WTC11 (cell line): ENCODE measurements around the gene LYST. TPM values are rescaled to one million over a fixed set of nuclear protein-coding genes. Genes with fewer than 3 reads are reported as not detected.

Experiments used
- ATAC-seq: fragments of 200-7000 bp; cut with Tn5 transposase; 2 replicates; pipeline ENCODE4 v1.10.0; 2021; ENCODE audit warnings: mild to moderate bottlenecking, moderate library complexity
- CTCF ChIA-PET: fragments of 300-600 bp; sonication (Branson Sonifier 250); formaldehyde crosslinking; loops from one replicate; lab custom pipeline; 2021; ENCODE audit warnings: antibody characterized with exemption; lab: Charles Lee
- POLR2A ChIA-PET: fragments of 350-600 bp; sonication (Branson Sonifier 250); formaldehyde crosslinking; loops from one replicate; lab custom pipeline; 2021; ENCODE audit warnings: antibody characterized with exemption; lab: Charles Lee
- DNase-seq: peaks from one replicate; pipeline ENCODE4 v3.0.0; 2021; ENCODE audit warnings: low spot score
- H3K27ac Mint-ChIP-seq: 2 replicates; pipeline ENCODE4 v1.8.0; 2021; ENCODE audit warnings: mixed read lengths
- H3K27me3 Mint-ChIP-seq: 2 replicates; pipeline ENCODE4 v1.8.0; 2021; ENCODE audit warnings: low read depth, mild to moderate bottlenecking, moderate library complexity, mixed read lengths
- H3K36me3 Mint-ChIP-seq: 2 replicates; pipeline ENCODE4 v1.8.0; 2021; ENCODE audit warnings: mixed read lengths
- H3K4me1 Mint-ChIP-seq: 2 replicates; pipeline ENCODE4 v1.8.0; 2022; ENCODE audit warnings: mixed read lengths
- H3K4me3 Mint-ChIP-seq: 2 replicates; pipeline ENCODE4 v1.8.0; 2021; ENCODE audit warnings: mild to moderate bottlenecking, moderate library complexity, mixed read lengths
- H3K9me3 Mint-ChIP-seq: 2 replicates; pipeline ENCODE4 v1.8.0; 2021; ENCODE audit warnings: mixed read lengths
- EMX1 ChIP-seq: fragments of 250-450 bp; sonication (Bioruptor Pico); IDR thresholded peaks from 2 replicates; pipeline ENCODE4 v1.8.0; 2021; ENCODE audit warnings: mild to moderate bottlenecking
- ESRRA ChIP-seq: sonication (generic); formaldehyde crosslinking; IDR thresholded peaks from 2 replicates; pipeline ENCODE4 v1.8.1; 2022; ENCODE audit warnings: mild to moderate bottlenecking, missing genetic modification reagents, borderline replicate concordance
- FOXK1 ChIP-seq: sonication (generic); formaldehyde crosslinking; IDR thresholded peaks from 2 replicates; pipeline ENCODE4 v1.8.0; 2022; ENCODE audit warnings: mild to moderate bottlenecking, moderate library complexity, missing genetic modification reagents
- GABPB1 ChIP-seq: sonication (generic); formaldehyde crosslinking; IDR thresholded peaks from 2 replicates; pipeline ENCODE4 v1.8.1; 2023; ENCODE audit warnings: mild to moderate bottlenecking, missing genetic modification reagents
- IRF2 ChIP-seq: sonication (generic); formaldehyde crosslinking; IDR thresholded peaks from 2 replicates; pipeline ENCODE4 v1.8.0; 2022; ENCODE audit warnings: low read depth, missing genetic modification reagents, borderline replicate concordance
- NFE2L1 ChIP-seq: sonication (generic); formaldehyde crosslinking; IDR thresholded peaks from 2 replicates; pipeline ENCODE4 v1.8.1; 2023; ENCODE audit warnings: missing genetic modification reagents
- NR1H2 ChIP-seq: sonication (generic); formaldehyde crosslinking; IDR thresholded peaks from 2 replicates; pipeline ENCODE4 v1.9.0; 2021; ENCODE audit warnings: mild to moderate bottlenecking, moderate library complexity, missing genetic modification reagents
- NR2C2 ChIP-seq: sonication (generic); formaldehyde crosslinking; IDR thresholded peaks from 2 replicates; pipeline ENCODE4 v1.8.0; 2022; ENCODE audit warnings: mild to moderate bottlenecking, missing genetic modification reagents
- NR3C1 ChIP-seq: sonication (generic); formaldehyde crosslinking; conservative IDR thresholded peaks from 2 replicates; pipeline ENCODE4 v1.8.1; 2023; ENCODE audit warnings: low read depth, mild to moderate bottlenecking, missing genetic modification reagents
- OVOL2 ChIP-seq: fragments of 250-450 bp; sonication (Bioruptor Pico); IDR thresholded peaks from 2 replicates; pipeline ENCODE4 v1.9.0; 2021; ENCODE audit warnings: mild to moderate bottlenecking, borderline replicate concordance
- RORB ChIP-seq: fragments of 250-450 bp; sonication (Bioruptor Pico); IDR thresholded peaks from 2 replicates; pipeline ENCODE4 v1.9.0; 2021; ENCODE audit warnings: mild to moderate bottlenecking
- SMAD3 ChIP-seq: sonication (generic); formaldehyde crosslinking; IDR thresholded peaks from 2 replicates; pipeline ENCODE4 v1.8.0; 2022; ENCODE audit warnings: missing genetic modification reagents, mild to moderate bottlenecking, borderline replicate concordance
- ZNF232 ChIP-seq: sonication (generic); formaldehyde crosslinking; IDR thresholded peaks from 2 replicates; pipeline ENCODE4 v1.8.0; 2022; ENCODE audit warnings: mild to moderate bottlenecking, missing genetic modification reagents
- ZNF263 ChIP-seq: sonication (generic); formaldehyde crosslinking; IDR thresholded peaks from 2 replicates; pipeline ENCODE4 v1.8.1; 2022; ENCODE audit warnings: low read depth, mild to moderate bottlenecking, moderate library complexity, missing genetic modification reagents
- ZNF317 ChIP-seq: sonication (generic); formaldehyde crosslinking; IDR thresholded peaks from 2 replicates; pipeline ENCODE4 v1.8.1; 2023; ENCODE audit warnings: low read depth, mild to moderate bottlenecking, moderate library complexity, missing genetic modification reagents, borderline replicate concordance
- ZNF396 ChIP-seq: fragments of 250-450 bp; sonication (Bioruptor Pico); IDR thresholded peaks from 2 replicates; pipeline ENCODE4 v1.8.0; 2021; ENCODE audit warnings: mild to moderate bottlenecking, moderate library complexity, borderline replicate concordance
- ZNF416 ChIP-seq: fragments of 250-450 bp; sonication (Bioruptor Pico); IDR thresholded peaks from 2 replicates; pipeline ENCODE4 v1.9.0; 2021; ENCODE audit warnings: mild to moderate bottlenecking, inconsistent platforms
- ZNF423 ChIP-seq: fragments of 250-450 bp; sonication (Bioruptor Pico); IDR thresholded peaks from 2 replicates; pipeline ENCODE4 v2.1.2; 2022; ENCODE audit warnings: mild to moderate bottlenecking, moderate library complexity
- total RNA-seq: library from RNA; stranded (reverse); gene quantifications from 3 replicates; pipeline ENCODE4 v1.2.3, GENCODE V29; 2021
- TF ChIP-seq, protein P1 (sequence below): sonication (generic); formaldehyde crosslinking; IDR thresholded peaks from 2 replicates; pipeline ENCODE4 v1.8.0; 2022; ENCODE audit warnings: mild to moderate bottlenecking, missing genetic modification reagents
- TF ChIP-seq, protein P2 (sequence below): sonication (generic); formaldehyde crosslinking; IDR thresholded peaks from 2 replicates; pipeline ENCODE4 v1.8.0; 2022; ENCODE audit warnings: mild to moderate bottlenecking, missing genetic modification reagents
- TF ChIP-seq, protein P3 (sequence below): fragments of 250-450 bp; sonication (Bioruptor Pico); IDR thresholded peaks from 2 replicates; pipeline ENCODE4 v1.9.0; 2021; ENCODE audit warnings: mild to moderate bottlenecking
- TF ChIP-seq, protein P4 (sequence below): sonication (generic); formaldehyde crosslinking; IDR thresholded peaks from 2 replicates; pipeline ENCODE4 v1.8.0; 2022; ENCODE audit warnings: mild to moderate bottlenecking, missing genetic modification reagents
- TF ChIP-seq, protein P5 (sequence below): sonication (generic); formaldehyde crosslinking; IDR thresholded peaks from 2 replicates; pipeline ENCODE4 v1.8.1; 2022; ENCODE audit warnings: missing genetic modification reagents, borderline replicate concordance

The LYST gene
- total RNA-seq, 1 experiment from 2014 or later: 0.59 TPM

DNA sequence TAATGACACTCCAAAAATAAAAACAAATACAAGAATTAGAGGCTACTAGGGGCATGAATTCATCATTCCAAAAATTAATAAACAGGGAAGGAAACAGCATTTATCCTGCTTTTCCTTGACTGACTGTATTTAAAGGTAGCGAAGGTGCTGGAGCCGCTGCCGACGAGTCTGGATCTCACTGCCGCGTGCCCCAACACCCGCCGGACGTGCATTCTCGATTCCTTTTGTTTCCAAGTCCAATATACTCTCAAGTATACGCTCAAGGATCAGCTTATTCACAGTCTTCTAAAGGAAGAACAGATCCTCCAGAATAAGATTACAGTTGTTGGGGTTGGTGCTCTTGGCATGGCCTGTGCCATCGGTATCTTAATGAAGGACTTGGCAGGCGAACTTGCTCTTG, 129.0 kb downstream of the LYST start:
- TF ChIP-seq ZNF396 (no peak), FOXK1 (CRISPR knock-in tag) (no peak), ESRRA (CRISPR knock-in tag) (no peak), ZNF416 (CRISPR knock-in tag) (no peak), ZNF317 (CRISPR knock-in tag) (no peak), NR1H2 (CRISPR knock-in tag) (no peak), OVOL2 (CRISPR knock-in tag) (no peak), RORB (CRISPR knock-in tag) (no peak)
- TF ChIP-seq, protein P1, sequence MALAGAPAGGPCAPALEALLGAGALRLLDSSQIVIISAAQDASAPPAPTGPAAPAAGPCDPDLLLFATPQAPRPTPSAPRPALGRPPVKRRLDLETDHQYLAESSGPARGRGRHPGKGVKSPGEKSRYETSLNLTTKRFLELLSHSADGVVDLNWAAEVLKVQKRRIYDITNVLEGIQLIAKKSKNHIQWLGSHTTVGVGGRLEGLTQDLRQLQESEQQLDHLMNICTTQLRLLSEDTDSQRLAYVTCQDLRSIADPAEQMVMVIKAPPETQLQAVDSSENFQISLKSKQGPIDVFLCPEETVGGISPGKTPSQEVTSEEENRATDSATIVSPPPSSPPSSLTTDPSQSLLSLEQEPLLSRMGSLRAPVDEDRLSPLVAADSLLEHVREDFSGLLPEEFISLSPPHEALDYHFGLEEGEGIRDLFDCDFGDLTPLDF: no peak
- TF ChIP-seq, protein P2, sequence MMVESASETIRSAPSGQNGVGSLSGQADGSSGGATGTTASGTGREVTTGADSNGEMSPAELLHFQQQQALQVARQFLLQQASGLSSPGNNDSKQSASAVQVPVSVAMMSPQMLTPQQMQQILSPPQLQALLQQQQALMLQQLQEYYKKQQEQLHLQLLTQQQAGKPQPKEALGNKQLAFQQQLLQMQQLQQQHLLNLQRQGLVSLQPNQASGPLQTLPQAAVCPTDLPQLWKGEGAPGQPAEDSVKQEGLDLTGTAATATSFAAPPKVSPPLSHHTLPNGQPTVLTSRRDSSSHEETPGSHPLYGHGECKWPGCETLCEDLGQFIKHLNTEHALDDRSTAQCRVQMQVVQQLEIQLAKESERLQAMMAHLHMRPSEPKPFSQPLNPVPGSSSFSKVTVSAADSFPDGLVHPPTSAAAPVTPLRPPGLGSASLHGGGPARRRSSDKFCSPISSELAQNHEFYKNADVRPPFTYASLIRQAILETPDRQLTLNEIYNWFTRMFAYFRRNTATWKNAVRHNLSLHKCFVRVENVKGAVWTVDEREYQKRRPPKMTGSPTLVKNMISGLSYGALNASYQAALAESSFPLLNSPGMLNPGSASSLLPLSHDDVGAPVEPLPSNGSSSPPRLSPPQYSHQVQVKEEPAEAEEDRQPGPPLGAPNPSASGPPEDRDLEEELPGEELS (CRISPR knock-in tag): no peak
- TF ChIP-seq, protein P3, sequence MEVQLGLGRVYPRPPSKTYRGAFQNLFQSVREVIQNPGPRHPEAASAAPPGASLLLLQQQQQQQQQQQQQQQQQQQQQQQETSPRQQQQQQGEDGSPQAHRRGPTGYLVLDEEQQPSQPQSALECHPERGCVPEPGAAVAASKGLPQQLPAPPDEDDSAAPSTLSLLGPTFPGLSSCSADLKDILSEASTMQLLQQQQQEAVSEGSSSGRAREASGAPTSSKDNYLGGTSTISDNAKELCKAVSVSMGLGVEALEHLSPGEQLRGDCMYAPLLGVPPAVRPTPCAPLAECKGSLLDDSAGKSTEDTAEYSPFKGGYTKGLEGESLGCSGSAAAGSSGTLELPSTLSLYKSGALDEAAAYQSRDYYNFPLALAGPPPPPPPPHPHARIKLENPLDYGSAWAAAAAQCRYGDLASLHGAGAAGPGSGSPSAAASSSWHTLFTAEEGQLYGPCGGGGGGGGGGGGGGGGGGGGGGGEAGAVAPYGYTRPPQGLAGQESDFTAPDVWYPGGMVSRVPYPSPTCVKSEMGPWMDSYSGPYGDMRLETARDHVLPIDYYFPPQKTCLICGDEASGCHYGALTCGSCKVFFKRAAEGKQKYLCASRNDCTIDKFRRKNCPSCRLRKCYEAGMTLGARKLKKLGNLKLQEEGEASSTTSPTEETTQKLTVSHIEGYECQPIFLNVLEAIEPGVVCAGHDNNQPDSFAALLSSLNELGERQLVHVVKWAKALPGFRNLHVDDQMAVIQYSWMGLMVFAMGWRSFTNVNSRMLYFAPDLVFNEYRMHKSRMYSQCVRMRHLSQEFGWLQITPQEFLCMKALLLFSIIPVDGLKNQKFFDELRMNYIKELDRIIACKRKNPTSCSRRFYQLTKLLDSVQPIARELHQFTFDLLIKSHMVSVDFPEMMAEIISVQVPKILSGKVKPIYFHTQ: no peak
- TF ChIP-seq, protein P4, sequence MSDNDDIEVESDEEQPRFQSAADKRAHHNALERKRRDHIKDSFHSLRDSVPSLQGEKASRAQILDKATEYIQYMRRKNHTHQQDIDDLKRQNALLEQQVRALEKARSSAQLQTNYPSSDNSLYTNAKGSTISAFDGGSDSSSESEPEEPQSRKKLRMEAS: no peak
- TF ChIP-seq, all 79 proteins: peak for 0
- H3K36me3 Mint-ChIP-seq: no peaks in the 10 kb centered on the region
- no peaks in the 10 kb centered on the region for H3K27me3 Mint-ChIP-seq
- H3K27ac Mint-ChIP-seq: no peak overlapping the region
- ATAC-seq: no peak
- ChIA-PET POLR2A (no interaction called here), CTCF (no interaction called here)
- no peak overlapping the region for H3K4me3 Mint-ChIP-seq
- no peaks in the 10 kb centered on the region for H3K4me1 Mint-ChIP-seq
- DNase-seq: no peak
- no peaks in the 10 kb centered on the region for H3K9me3 Mint-ChIP-seq

DNA sequence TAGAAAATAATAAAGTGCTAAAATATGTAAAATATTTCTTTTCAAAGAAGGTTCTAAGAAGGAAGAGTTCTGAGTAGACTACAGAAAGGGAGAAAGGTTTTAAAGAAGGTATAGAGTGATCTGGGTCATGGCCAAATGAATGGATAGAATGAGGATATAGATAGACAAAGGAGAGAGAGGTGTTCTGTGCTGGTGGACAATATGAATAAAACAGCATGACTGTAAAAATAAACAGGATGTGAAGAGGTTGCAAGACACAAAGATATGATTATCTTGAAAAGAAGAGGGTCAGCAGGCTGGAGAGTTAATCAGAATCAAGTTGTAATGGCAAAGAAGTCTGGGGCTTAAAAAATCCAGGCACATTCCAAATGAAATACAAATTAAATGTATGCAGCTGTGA, 130.4 kb downstream of the LYST start:
- TF ChIP-seq NR3C1 (no peak), EMX1 (CRISPR knock-in tag) (no peak)
- Mint-ChIP-seq H3K36me3 (no peaks in the 10 kb centered on the region), H3K9me3 (no peaks in the 10 kb centered on the region), H3K4me3 (no peak overlapping the region), H3K27ac (no peak overlapping the region), H3K4me1 (no peaks in the 10 kb centered on the region), H3K27me3 (no peaks in the 10 kb centered on the region)
- ChIA-PET CTCF (no interaction called here), POLR2A (no interaction called here)
- ATAC-seq (no peak), DNase-seq (no peak)

DNA sequence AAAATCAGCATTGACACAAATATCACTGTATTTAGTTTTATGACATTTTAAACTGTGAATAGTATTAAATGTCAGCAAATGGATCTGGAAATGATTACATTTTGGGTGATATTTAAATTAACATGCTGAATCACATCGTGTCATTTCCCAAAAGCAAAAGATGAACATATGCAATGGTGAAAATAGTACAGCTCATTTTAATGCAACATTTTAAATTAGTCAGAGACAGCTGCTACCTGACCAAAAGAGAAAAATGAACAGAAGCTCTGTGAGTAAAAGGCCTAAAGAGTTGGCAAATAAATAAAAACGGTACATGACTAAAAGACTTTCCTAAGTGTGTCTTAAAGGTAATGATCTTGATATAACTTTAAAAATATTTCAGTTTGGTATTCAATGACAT, 131.1 kb downstream of the LYST start:
- Mint-ChIP-seq H3K36me3 (no peaks in the 10 kb centered on the region), H3K27ac (no peak overlapping the region), H3K9me3 (no peaks in the 10 kb centered on the region), H3K4me3 (no peak overlapping the region), H3K4me1 (no peaks in the 10 kb centered on the region), H3K27me3 (no peaks in the 10 kb centered on the region)
- no peak for ATAC-seq
- no peak for DNase-seq
- ChIA-PET CTCF (no interaction called here), POLR2A (no interaction called here)
- TF ChIP-seq ZNF423 (no peak), GABPB1 (no peak), IRF2 (CRISPR knock-in tag) (no peak), NR2C2 (no peak), NFE2L1 (no peak), ZNF232 (CRISPR knock-in tag) (no peak), ESRRA (CRISPR knock-in tag) (no peak), SMAD3 (CRISPR knock-in tag) (no peak), ZNF263 (CRISPR knock-in tag) (no peak)
- TF ChIP-seq, protein P3: no peak
- TF ChIP-seq, protein P5, sequence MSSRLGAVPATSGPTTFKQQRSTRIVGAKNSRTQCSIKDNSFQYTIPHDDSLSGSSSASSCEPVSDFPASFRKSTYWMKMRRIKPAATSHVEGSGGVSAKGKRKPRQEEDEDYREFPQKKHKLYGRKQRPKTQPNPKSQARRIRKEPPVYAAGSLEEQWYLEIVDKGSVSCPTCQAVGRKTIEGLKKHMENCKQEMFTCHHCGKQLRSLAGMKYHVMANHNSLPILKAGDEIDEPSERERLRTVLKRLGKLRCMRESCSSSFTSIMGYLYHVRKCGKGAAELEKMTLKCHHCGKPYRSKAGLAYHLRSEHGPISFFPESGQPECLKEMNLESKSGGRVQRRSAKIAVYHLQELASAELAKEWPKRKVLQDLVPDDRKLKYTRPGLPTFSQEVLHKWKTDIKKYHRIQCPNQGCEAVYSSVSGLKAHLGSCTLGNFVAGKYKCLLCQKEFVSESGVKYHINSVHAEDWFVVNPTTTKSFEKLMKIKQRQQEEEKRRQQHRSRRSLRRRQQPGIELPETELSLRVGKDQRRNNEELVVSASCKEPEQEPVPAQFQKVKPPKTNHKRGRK (CRISPR knock-in tag): no peak
